GM12873 (cell line): ENCODE results near the gene ADGRL3.
A peak's percentile ranks its signal among the peaks of the same experiment; 100 is the strongest.

ENCODE experiments used
- CTCF ChIP-seq: IDR thresholded peaks from 2 replicates; pipeline ENCODE4 v1.5.1; 2012; ENCODE audit warnings: low read depth, mild to moderate bottlenecking, moderate library complexity, low read length, control low read depth; ENCODE audit not compliant: insufficient read depth; ENCODE audit errors: missing control alignments

Gene ADGRL3

GRCh38 chr4:61741327-61742096, 541.4 kb downstream of the ADGRL3 start:
- peak; percentile 12 for TF ChIP-seq CTCF

GRCh38 chr4:61750810-61751209, 550.7 kb downstream of the ADGRL3 start:
- no peak for TF ChIP-seq CTCF

DNA sequence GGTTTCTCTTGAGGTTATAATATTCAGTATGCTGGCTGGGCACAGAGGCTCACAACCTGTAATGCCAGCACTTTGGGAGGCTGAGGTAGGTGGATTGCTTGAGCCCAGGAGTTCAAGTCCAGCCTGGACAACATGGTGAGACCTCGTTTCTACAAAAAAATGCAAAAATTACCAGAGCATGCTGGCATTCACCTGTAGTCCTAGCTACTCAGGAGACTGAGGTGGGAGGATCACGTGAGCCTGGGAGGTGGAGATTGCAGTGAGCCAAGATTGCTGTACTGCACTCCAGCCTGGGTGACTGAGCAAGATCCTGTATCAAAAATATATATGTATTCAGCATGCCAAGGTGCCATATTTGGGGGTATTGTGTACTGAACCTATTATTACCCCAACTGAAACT, 552.5 kb downstream of the ADGRL3 start:
- no peak for TF ChIP-seq CTCF

DNA sequence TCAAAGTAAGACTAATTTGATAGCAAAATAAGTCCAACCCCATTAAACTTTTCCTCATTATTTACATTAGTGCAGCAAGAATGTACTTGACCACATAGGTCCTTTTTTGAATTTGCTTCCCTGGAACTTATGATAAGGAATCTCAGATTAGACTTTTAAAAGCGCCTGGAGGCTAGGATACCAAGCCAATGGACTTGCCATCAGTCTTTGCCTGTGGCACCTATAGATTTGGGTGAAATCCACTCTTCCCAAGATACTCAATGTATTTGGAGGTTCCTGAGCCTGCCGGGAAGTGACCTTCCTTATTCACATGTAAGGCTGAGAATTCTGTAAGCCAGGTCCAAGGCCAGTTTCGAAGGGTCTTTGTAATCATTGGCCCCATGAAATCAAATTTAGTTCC, 553.6 kb downstream of the ADGRL3 start:
- TF ChIP-seq CTCF = no peak

GRCh38 chr4:61760820-61761219, 560.7 kb downstream of the ADGRL3 start:
- no peak for TF ChIP-seq CTCF

DNA sequence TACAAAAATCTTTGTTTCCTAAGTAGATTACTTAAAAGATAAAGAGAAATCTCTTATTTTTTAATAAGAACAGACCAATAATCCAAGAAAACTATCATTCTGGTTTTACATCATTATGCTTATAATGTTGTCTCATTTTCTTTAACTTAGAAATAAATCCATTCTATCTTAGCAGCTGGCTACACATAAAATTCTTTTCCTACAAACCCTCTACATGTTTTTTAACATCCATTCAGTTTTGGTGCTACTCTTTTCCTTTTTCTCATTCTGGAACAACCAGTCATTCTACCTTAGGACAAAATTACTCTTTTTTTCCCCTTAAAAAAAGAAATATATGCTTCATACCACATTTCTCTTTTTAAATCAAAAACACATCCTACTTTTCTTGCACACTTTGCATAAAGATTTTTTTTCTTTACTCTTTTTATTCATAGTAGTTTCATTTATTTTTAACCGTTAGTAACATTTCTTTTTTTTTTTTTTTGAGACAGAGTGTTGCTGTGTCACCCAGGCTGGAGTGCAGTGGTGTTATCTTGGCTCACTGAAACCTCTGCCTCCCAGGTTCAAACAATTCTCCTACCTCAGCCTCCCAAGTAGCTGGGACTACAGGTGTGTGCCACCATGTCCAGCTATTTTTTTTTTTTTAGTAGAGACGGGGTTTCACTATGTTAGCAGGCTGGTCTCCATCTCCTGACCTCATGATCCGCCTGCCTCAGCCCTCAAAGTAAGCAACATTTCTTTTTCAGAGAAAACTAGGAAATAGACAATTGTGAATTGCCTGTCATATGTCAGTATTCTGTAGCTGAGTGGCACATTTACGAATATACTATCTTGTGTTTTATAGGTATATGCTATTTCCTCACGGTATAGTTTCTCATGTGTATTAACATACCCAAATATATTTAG, 562.8 kb downstream of the ADGRL3 start:
- TF ChIP-seq CTCF = no peak

DNA sequence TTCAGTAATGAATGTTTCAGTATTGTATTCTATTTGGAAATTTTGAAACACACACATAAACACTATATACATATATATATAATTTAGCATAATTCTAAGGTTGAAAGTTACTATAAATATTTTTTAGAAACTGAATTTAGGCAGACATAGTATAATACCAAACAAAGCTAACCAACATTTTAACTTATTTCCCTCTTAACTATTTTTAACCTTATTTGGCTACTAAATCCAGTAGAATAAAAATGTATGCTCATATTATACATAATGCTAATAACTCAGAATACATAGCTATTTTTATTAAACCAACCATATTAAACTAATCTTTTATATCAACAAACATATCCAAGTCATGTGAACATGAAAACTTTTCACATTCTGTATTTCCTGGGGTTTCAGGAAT, 563.6 kb downstream of the ADGRL3 start:
- no peak for TF ChIP-seq CTCF
